ENCODE measurements around the gene KRTAP4-1. TPM values are rescaled to one million over a fixed set of nuclear protein-coding genes. Genes with fewer than 3 reads are reported as not detected.
A peak's percentile ranks its signal among the peaks of the same experiment; 100 is the strongest.
"Not testable (repeated sequence)": the region's sequence is repeated elsewhere in the genome, so short reads cannot be mapped to it uniquely, and the experiment has no call there.

Gene KRTAP4-1
- total RNA-seq, 1 donor from 2014 or later = not detected

GRCh38 chr17:41196068-41196467, 11.4 kb upstream of the KRTAP4-1 start:
- intact Hi-C loops (cut with DNase I) = no loop called here
- no peak for TF ChIP-seq CTCF (IDR thresholded peaks at IDR 0.05)
- Histone ChIP-seq H3K36me3 (no peaks in the 10 kb centered on the region), H3K27ac (no peak overlapping the region), H3K9me3 (no peaks in the 10 kb centered on the region), H3K4me3 (no peak overlapping the region), H3K4me1 (no peaks in the 10 kb centered on the region), H3K27me3 (no peaks in the 10 kb centered on the region)
- no peak for DNase-seq (ENCODE audit: low spot score in 2 of 2)

GRCh38 chr17:41190328-41190727, 5.6 kb upstream of the KRTAP4-1 start:
- no peak for DNase-seq (ENCODE audit: low spot score in 2 of 2)
- Histone ChIP-seq H3K9me3 (no peaks in the 10 kb centered on the region), H3K4me3 (no peak overlapping the region), H3K36me3 (no peaks in the 10 kb centered on the region), H3K27ac (no peak overlapping the region), H3K4me1 (no peaks in the 10 kb centered on the region), H3K27me3 (no peaks in the 10 kb centered on the region)
- intact Hi-C loops (cut with DNase I) = no loop called here
- no peak for TF ChIP-seq CTCF (IDR thresholded peaks at IDR 0.05)

GRCh38 chr17:41189837-41190318, 5.2 kb upstream of the KRTAP4-1 start, which contains the start of gene KRTAP9-1:
Gene KRTAP9-1 (plus strand): TSS chr17:41189887. CDS start chr17:41189887, 0 bp downstream.
- intact Hi-C loops (cut with DNase I); H3K27me3 ChIP-seq; H3K36me3 ChIP-seq; H3K4me3 ChIP-seq; H3K27ac ChIP-seq; DNase-seq (ENCODE audit: low spot score in 2 of 2); H3K9me3 ChIP-seq; H3K4me1 ChIP-seq: not testable (repeated sequence)

- Histone ChIP-seq H3K4me3 (no peak overlapping the region), H3K27me3 (no peaks in the 10 kb centered on the region), H3K4me1 (no peaks in the 10 kb centered on the region), H3K27ac (no peak overlapping the region), H3K36me3 (no peaks in the 10 kb centered on the region), H3K9me3 (no peaks in the 10 kb centered on the region)
- no peak for DNase-seq (ENCODE audit: low spot score in 2 of 2)
- intact Hi-C loops (cut with DNase I) = no loop called here
- no peak for TF ChIP-seq CTCF (IDR thresholded peaks at IDR 0.05)
These were observed 2.2 kb upstream of the KRTAP4-1 start for GRCh38 chr17:41186872-41187271.

GRCh38 chr17:41185001-41185400, 290 bp upstream of the KRTAP4-1 start:
- Histone ChIP-seq H3K4me1 (no peaks in the 10 kb centered on the region), H3K36me3 (no peaks in the 10 kb centered on the region), H3K9me3 (no peaks in the 10 kb centered on the region), H3K27ac (no peak overlapping the region), H3K27me3 (no peaks in the 10 kb centered on the region), H3K4me3 (no peak overlapping the region)
- intact Hi-C loops (cut with DNase I) = no loop called here
- TF ChIP-seq CTCF (IDR thresholded peaks at IDR 0.05) = no peak
- no peak for DNase-seq (ENCODE audit: low spot score in 2 of 2)

- DNase-seq (ENCODE audit: low spot score in 2 of 2) = no peak
- intact Hi-C loops (cut with DNase I) = no loop called here
- H3K27ac ChIP-seq = peak overlapping the region in 1 of 2 donors; percentile 15
- TF ChIP-seq CTCF (IDR thresholded peaks at IDR 0.05) = no peak
- no peak overlapping the region for H3K4me3 ChIP-seq
- H3K4me1 ChIP-seq = no peaks in the 10 kb centered on the region
- H3K36me3 ChIP-seq = no peaks in the 10 kb centered on the region
- H3K27me3 ChIP-seq = no peaks in the 10 kb centered on the region
- H3K9me3 ChIP-seq = no peaks in the 10 kb centered on the region
These were observed 5.7 kb downstream of the KRTAP4-1 start for GRCh38 chr17:41178843-41179616.

Measured in ascending aorta (tissue), 2 donors.